Neural progenitor cell (in vitro differentiated cells): Measurements from ENCODE around the gene LMAN2L.

ENCODE experiments used
- CTCF ChIP-seq: fragments of 200-600 bp; sonication (generic); IDR thresholded peaks from 2 replicates; pipeline ENCODE4 v1.5.1; 2017; ENCODE audit warnings: antibody characterized with exemption, mild to moderate bottlenecking
- EZH2 ChIP-seq: fragments of 200-600 bp; sonication (generic); IDR thresholded peaks from 2 replicates; pipeline ENCODE4 v1.6.1; 2017; ENCODE audit warnings: antibody characterized with exemption, mild to moderate bottlenecking, moderate library complexity

DNA sequence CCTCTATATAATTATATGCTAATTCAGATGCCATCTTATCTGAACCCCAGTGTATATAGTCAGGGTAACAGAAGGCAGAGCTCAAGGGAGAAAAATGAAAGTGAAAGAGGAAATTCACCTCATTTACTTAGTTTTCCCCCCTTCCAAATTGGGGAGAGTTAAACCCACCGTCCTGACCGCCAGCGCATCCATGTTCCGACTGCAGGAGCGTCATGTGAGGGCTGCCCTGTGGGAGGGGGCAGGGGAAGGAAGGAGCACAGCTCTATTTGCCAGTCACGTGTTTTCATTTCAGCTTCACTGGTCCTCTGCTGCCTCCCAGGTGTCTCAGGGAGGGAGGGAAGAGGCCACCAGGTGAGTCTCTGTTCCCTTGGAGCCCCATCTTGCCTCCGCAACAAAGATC is 34.1 kb upstream of the LMAN2L start:
- no peak for TF ChIP-seq CTCF
- TF ChIP-seq EZH2 = no peak
